ENCODE measurements around the gene THTPA. TPM values are rescaled to one million over a fixed set of nuclear protein-coding genes. Genes with fewer than 3 reads are reported as not detected.

Gene THTPA
- total RNA-seq, 1 donor from 2014 or later, result 115 TPM

- H3K4me3 ChIP-seq, result no peak overlapping the region
- H3K4me1 ChIP-seq, result peaks cover 0 to 10% of the 10 kb centered on the region in 2 donors
- DNase-seq (ENCODE audit: low spot score in 2 of 2), result no peak
- H3K27ac ChIP-seq, result peak overlapping the region in 1 of 2 donors; percentile 4
- intact Hi-C loops (cut with DNase I), result loop anchor here (1.0 to 10.0 kb wide), 2 partner anchors 84 to 803 kb away; partner anchors contain the start of gene NFATC4
- TF ChIP-seq CTCF (IDR thresholded peaks at IDR 0.05), result no peak
- peaks cover 0 to 10% of the 10 kb centered on the region in 2 donors for H3K36me3 ChIP-seq
- H3K9me3 ChIP-seq, result no peaks in the 10 kb centered on the region
- H3K27me3 ChIP-seq, result no peaks in the 10 kb centered on the region
Observed at GRCh38 chr14:23561873-23562821, 6.1 kb downstream of the THTPA start.

- H3K27me3 ChIP-seq, result no peaks in the 10 kb centered on the region
- H3K27ac ChIP-seq, result no peak overlapping the region
- H3K9me3 ChIP-seq, result no peaks in the 10 kb centered on the region
- peaks cover 0 to 8% of the 10 kb centered on the region in 2 donors for H3K4me1 ChIP-seq
- no peak overlapping the region for H3K4me3 ChIP-seq
- intact Hi-C loops (cut with DNase I), result loop anchor here (1.0 to 10.0 kb wide), 2 partner anchors 85 to 802 kb away; partner anchors contain the start of gene NFATC4
- peaks cover 0 to 10% of the 10 kb centered on the region in 2 donors for H3K36me3 ChIP-seq
- peak; percentile 77 to 92 (median 90) for TF ChIP-seq CTCF (IDR thresholded peaks at IDR 0.05)
- no peak for DNase-seq (ENCODE audit: low spot score in 2 of 2)
Observed at GRCh38 chr14:23562822-23563472, 6.9 kb downstream of the THTPA start.

GRCh38 chr14:23563473-23564180 is 7.6 kb downstream of the THTPA start:
- TF ChIP-seq CTCF (IDR thresholded peaks at IDR 0.05), result no peak
- H3K9me3 ChIP-seq, result no peaks in the 10 kb centered on the region
- intact Hi-C loops (cut with DNase I), result loop anchor here (10.0 kb wide), 1 partner anchor 801 kb away; the partner anchor contains the start of gene NFATC4
- peaks cover 0 to 10% of the 10 kb centered on the region in 2 donors for H3K36me3 ChIP-seq
- no peak overlapping the region for H3K4me3 ChIP-seq
- peaks cover 0 to 8% of the 10 kb centered on the region in 2 donors for H3K4me1 ChIP-seq
- H3K27me3 ChIP-seq, result no peaks in the 10 kb centered on the region
- DNase-seq (ENCODE audit: low spot score in 2 of 2), result no peak
- no peak overlapping the region for H3K27ac ChIP-seq

- Histone ChIP-seq H3K9me3 (no peaks in the 10 kb centered on the region), H3K27ac (no peak overlapping the region), H3K4me3 (no peak overlapping the region), H3K36me3 (peaks cover 0 to 8% of the 10 kb centered on the region in 2 donors), H3K4me1 (peaks cover 0 to 8% of the 10 kb centered on the region in 2 donors), H3K27me3 (no peaks in the 10 kb centered on the region)
- TF ChIP-seq CTCF (IDR thresholded peaks at IDR 0.05), result no peak
- intact Hi-C loops (cut with DNase I), result loop anchor here (10.0 kb wide), 1 partner anchor 801 kb away; the partner anchor contains the start of gene NFATC4
- no peak for DNase-seq (ENCODE audit: low spot score in 2 of 2)
Observed at GRCh38 chr14:23564181-23564812, 8.2 kb downstream of the THTPA start.

- H3K36me3 ChIP-seq, result peaks cover 0 to 5% of the 10 kb centered on the region in 2 donors
- DNase-seq (ENCODE audit: low spot score in 2 of 2), result no peak
- H3K27me3 ChIP-seq, result no peaks in the 10 kb centered on the region
- no peaks in the 10 kb centered on the region for H3K9me3 ChIP-seq
- intact Hi-C loops (cut with DNase I), result loop anchor here (10.0 kb wide), 1 partner anchor 800 kb away; the partner anchor contains the start of gene NFATC4
- no peak for TF ChIP-seq CTCF (IDR thresholded peaks at IDR 0.05)
- peaks cover 0 to 8% of the 10 kb centered on the region in 2 donors for H3K4me1 ChIP-seq
- no peak overlapping the region for H3K27ac ChIP-seq
- no peak overlapping the region for H3K4me3 ChIP-seq
Observed at GRCh38 chr14:23564876-23565275, 8.8 kb downstream of the THTPA start.

Data from ascending aorta (tissue), 2 donors.